Panc1 (cell line): Measurements from ENCODE around the gene JDP2. TPM values are rescaled to one million over a fixed set of nuclear protein-coding genes. Genes with fewer than 3 reads are reported as not detected.

Experiments used
- ATAC-seq: fragments of 200-7000 bp; cut with Tn5 transposase; 2 replicates; pipeline ENCODE4 v1.9.1; 2020; ENCODE audit warnings: mild to moderate bottlenecking, moderate library complexity
- BruUV-seq: library from RNA; stranded (reverse); fragments of 400-500 nt; replicated peaks from 2 replicates; lab custom pipeline; 2021; lab: Mats Ljungman, UMichigan
- CTCF ChIA-PET: fragments of 300-600 bp; sonication (Branson Sonifier 250); formaldehyde crosslinking; loops from one replicate; lab custom pipeline; 2022; ENCODE audit warnings: antibody characterized with exemption; lab: Charles Lee
- POLR2A ChIA-PET: fragments of 300-600 bp; sonication (Branson Sonifier 250); formaldehyde crosslinking; loops from one replicate; lab custom pipeline; 2022; ENCODE audit warnings: antibody characterized with exemption; lab: Charles Lee
- DNase-seq: peaks from one replicate; pipeline ENCODE4 v3.0.0-alpha.2; 2010; ENCODE audit warnings: low read depth, low spot score
- H3K27ac ChIP-seq: 2 replicates; pipeline ENCODE4 v1.5.1; 2011; ENCODE audit warnings: mild to moderate bottlenecking, low read length, inconsistent platforms
- H3K27me3 ChIP-seq: fragments of 200-500 bp; sonication (Bioruptor generic); 2 replicates; pipeline ENCODE4 v1.6.0; 2014; ENCODE audit warnings: low read length, inconsistent platforms; ENCODE audit not compliant: control insufficient read depth, insufficient read depth
- H3K36me3 ChIP-seq: fragments of 200-500 bp; sonication (Bioruptor generic); 2 replicates; pipeline ENCODE4 v1.5.1; 2014; ENCODE audit warnings: inconsistent platforms, mild to moderate bottlenecking, low read length, moderate library complexity; ENCODE audit not compliant: control insufficient read depth, insufficient read depth
- H3K4me1 ChIP-seq: 2 replicates; pipeline ENCODE4 v1.5.1; 2011; ENCODE audit warnings: inconsistent platforms, mild to moderate bottlenecking, low read length, moderate library complexity; ENCODE audit not compliant: control insufficient read depth, insufficient read depth
- H3K4me3 ChIP-seq, 2 experiments: 2 replicates each; pipeline ENCODE4 v1.5.1; 2011 to 2012; ENCODE audit warnings: low read depth in 2 of 2, low read length in 2 of 2, mild to moderate bottlenecking in 2 of 2, inconsistent platforms in 1 of 2, moderate library complexity in 1 of 2
- H3K9me3 ChIP-seq: fragments of 200-500 bp; sonication (Bioruptor generic); 2 replicates; pipeline ENCODE4 v1.5.1; 2014; ENCODE audit warnings: low read depth, mild to moderate bottlenecking, inconsistent platforms, low read length, moderate library complexity; ENCODE audit not compliant: control insufficient read depth, insufficient read depth
- POLR2AphosphoS5 ChIP-seq: IDR thresholded peaks from 2 replicates; pipeline ENCODE4 v1.6.1; 2012; ENCODE audit warnings: mild to moderate bottlenecking, low read depth, low read length, moderate library complexity
- SIN3A ChIP-seq: IDR thresholded peaks from 2 replicates; pipeline ENCODE4 v1.6.1; 2012; ENCODE audit warnings: low read depth, mild to moderate bottlenecking, low read length, moderate library complexity, borderline replicate concordance; ENCODE audit not compliant: insufficient read depth
- TCF7L2 ChIP-seq: IDR thresholded peaks from 2 replicates; pipeline ENCODE4 v1.6.1; 2011; ENCODE audit warnings: mild to moderate bottlenecking, low read depth, low read length, inconsistent platforms
- in situ Hi-C: cut with HindIII; loops from 2 replicates; pipeline ENCODE4 v1.10.0; 2016; ENCODE audit warnings: low sequenced_read_pairs, low pct_unique_long_range_greater_than_20kb
- intact Hi-C: fragments of 100-400 bp; cut with micrococcal nuclease; formaldehyde crosslinking; loops from one replicate; pipeline ENCODE4 v1.10.0; 2022; ENCODE audit not compliant: unreplicated experiment
- total RNA-seq: library from RNA; stranded (reverse); gene quantifications from one replicate; pipeline ENCODE4 v1.2.1, GENCODE V29; 2021; ENCODE audit not compliant: unreplicated experiment
- TF ChIP-seq, protein P1 (sequence below), 2 experiments: IDR thresholded peaks; 2 replicates each; pipeline ENCODE4 v1.6.1; 2011 to 2012; ENCODE audit warnings: low read depth in 2 of 2, control low read depth in 1 of 2, low read length in 1 of 2, mild to moderate bottlenecking in 1 of 2, moderate library complexity in 1 of 2; ENCODE audit not compliant: insufficient read depth in 1 of 2
- TF ChIP-seq, protein P2 (sequence below): fragments of 450-650 bp; IDR thresholded peaks from 2 replicates; pipeline ENCODE4 v1.5.1; 2017; ENCODE audit warnings: mild to moderate bottlenecking

The JDP2 gene
- total RNA-seq, 1 experiment from 2014 or later, result 17.5 TPM

DNA sequence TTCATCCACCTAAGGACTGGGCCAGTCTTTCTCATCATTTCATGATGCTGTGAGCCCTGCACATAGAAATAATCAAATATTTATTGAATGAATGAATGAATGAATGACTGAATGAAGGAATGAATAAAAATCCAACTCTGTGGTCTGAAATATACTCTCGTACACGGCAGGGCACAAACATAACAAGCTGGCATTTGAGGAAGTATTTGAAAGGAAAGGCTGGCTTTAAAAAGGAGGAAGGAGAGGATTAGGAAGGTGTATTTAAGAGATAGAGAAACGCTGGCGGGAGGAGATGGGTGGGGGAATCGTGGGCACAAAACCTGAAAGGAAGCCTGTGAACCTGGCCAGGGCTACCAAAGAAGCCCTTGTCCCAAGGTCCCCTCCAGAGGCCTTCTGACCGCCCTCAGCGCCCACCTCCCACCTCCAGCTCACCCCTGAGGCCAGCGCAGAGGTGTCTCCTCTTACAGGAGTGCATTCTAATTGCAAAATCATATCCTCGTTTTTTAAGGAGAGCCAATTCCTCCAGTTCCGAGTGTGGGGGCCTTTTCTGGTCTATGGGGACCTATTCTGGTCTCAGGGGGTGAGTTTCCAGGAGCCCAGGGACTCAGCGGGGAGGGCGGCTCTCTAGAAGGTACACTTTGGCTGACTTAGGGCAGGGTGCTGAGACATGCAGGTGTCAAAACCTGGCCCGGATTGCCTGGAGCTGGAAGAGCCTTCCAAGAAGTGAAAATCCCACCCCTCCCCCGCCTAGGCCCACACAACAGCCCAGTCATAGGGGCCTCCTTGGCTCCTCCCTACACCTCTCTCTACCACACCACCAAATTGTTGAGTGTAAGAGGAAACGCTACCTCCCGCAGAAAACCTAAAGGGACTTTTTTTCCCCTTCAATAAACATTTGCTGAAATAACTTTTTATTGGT is 8.7 kb upstream of the JDP2 start:
- Histone ChIP-seq H3K27me3 (no peaks in the 10 kb centered on the region), H3K4me3 (no peak overlapping the region), H3K4me1 (no peaks in the 10 kb centered on the region), H3K36me3 (no peaks in the 10 kb centered on the region), H3K27ac (no peak overlapping the region), H3K9me3 (no peaks in the 10 kb centered on the region)
- ChIA-PET POLR2A (no interaction called here), CTCF (no interaction called here)
- TF ChIP-seq, protein P1, sequence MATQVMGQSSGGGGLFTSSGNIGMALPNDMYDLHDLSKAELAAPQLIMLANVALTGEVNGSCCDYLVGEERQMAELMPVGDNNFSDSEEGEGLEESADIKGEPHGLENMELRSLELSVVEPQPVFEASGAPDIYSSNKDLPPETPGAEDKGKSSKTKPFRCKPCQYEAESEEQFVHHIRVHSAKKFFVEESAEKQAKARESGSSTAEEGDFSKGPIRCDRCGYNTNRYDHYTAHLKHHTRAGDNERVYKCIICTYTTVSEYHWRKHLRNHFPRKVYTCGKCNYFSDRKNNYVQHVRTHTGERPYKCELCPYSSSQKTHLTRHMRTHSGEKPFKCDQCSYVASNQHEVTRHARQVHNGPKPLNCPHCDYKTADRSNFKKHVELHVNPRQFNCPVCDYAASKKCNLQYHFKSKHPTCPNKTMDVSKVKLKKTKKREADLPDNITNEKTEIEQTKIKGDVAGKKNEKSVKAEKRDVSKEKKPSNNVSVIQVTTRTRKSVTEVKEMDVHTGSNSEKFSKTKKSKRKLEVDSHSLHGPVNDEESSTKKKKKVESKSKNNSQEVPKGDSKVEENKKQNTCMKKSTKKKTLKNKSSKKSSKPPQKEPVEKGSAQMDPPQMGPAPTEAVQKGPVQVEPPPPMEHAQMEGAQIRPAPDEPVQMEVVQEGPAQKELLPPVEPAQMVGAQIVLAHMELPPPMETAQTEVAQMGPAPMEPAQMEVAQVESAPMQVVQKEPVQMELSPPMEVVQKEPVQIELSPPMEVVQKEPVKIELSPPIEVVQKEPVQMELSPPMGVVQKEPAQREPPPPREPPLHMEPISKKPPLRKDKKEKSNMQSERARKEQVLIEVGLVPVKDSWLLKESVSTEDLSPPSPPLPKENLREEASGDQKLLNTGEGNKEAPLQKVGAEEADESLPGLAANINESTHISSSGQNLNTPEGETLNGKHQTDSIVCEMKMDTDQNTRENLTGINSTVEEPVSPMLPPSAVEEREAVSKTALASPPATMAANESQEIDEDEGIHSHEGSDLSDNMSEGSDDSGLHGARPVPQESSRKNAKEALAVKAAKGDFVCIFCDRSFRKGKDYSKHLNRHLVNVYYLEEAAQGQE (IDR thresholded peaks at IDR 0.05; ENCODE audit: insufficient read depth in 1 of 2, low read depth in 2 of 2, low read length in 1 of 2), result no peak
- TF ChIP-seq, protein P2, sequence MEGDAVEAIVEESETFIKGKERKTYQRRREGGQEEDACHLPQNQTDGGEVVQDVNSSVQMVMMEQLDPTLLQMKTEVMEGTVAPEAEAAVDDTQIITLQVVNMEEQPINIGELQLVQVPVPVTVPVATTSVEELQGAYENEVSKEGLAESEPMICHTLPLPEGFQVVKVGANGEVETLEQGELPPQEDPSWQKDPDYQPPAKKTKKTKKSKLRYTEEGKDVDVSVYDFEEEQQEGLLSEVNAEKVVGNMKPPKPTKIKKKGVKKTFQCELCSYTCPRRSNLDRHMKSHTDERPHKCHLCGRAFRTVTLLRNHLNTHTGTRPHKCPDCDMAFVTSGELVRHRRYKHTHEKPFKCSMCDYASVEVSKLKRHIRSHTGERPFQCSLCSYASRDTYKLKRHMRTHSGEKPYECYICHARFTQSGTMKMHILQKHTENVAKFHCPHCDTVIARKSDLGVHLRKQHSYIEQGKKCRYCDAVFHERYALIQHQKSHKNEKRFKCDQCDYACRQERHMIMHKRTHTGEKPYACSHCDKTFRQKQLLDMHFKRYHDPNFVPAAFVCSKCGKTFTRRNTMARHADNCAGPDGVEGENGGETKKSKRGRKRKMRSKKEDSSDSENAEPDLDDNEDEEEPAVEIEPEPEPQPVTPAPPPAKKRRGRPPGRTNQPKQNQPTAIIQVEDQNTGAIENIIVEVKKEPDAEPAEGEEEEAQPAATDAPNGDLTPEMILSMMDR, result no peak
- TF ChIP-seq TCF7L2 (no peak), SIN3A (no peak), POLR2AphosphoS5 (no peak)
- intact Hi-C loops, result no loop called here
- BruUV-seq, result no TSS peak
- ATAC-seq (no peak), DNase-seq (no peak)
- in situ Hi-C loops, result no loop called here

DNA sequence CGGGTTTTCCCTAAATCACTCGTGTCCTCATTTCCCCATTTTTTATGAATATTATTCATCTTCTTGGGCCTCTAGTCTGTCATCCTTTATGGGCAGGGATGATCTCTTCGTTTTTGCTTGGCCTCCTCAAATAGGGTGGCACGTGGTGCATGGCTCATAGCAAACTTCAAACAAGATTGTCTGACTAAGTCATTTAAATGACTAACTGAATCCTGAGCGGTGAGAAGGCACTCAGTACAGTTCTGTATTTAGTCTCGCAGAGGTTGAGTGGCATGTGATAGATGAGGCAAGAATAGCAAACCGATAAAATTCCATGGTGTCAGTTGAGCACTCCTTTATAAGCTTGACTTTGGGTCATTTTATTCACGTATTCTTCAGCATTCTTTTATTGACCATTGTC is 5.7 kb upstream of the JDP2 start:
- DNase-seq (peak; percentile 58), ATAC-seq (peak; percentile 65)
- H3K9me3 ChIP-seq, result no peaks in the 10 kb centered on the region
- CTCF ChIA-PET, result no interaction called here
- no peak overlapping the region for H3K4me3 ChIP-seq
- no peaks in the 10 kb centered on the region for H3K36me3 ChIP-seq
- BruUV-seq, result no TSS peak
- no peaks in the 10 kb centered on the region for H3K27me3 ChIP-seq
- in situ Hi-C loops (no loop called here), intact Hi-C loops (loop anchor here (10.0 kb wide), 1 partner anchor 117 kb away; no protein-coding TSS in a partner anchor)
- TF ChIP-seq, protein P2, result no peak
- TF ChIP-seq SIN3A, result no peak
- peaks cover 3% of the 10 kb centered on the region; the same call in 1 of the 2 replicates for H3K4me1 ChIP-seq
- POLR2A ChIA-PET, result no interaction called here
- no peak overlapping the region for H3K27ac ChIP-seq
